Lower leg skin (tissue), 4 donors: ENCODE data around the gene TUFM. TPM values are rescaled to one million over a fixed set of nuclear protein-coding genes. Genes with fewer than 3 reads are reported as not detected.

Experiments
- DNase-seq, 2 donors: peaks; one replicate each; pipeline ENCODE4 v3.0.0-alpha.2; 2019; ENCODE audit warnings: low spot score in 2 of 2
- H3K4me3 ChIP-seq: fragments of 200-600 bp; sonication (generic); 2 replicates; pipeline ENCODE4 v1.5.1; 2017; ENCODE audit warnings: mild to moderate bottlenecking, low read depth; ENCODE audit not compliant: poor library complexity, severe bottlenecking
- CTCF ChIP-seq, 3 donors: fragments of 450-650 bp; IDR thresholded peaks; one replicate each; pipeline ENCODE4 v1.5.1; 2016; ENCODE audit warnings: antibody characterized with exemption in 3 of 3, mild to moderate bottlenecking in 3 of 3, moderate library complexity in 2 of 3
- POLR2A ChIP-seq, 2 donors: fragments of 450-650 bp; IDR thresholded peaks; one replicate each; pipeline ENCODE4 v1.6.1; 2016 to 2017; ENCODE audit warnings: antibody characterized with exemption in 2 of 2, mild to moderate bottlenecking in 1 of 2, moderate library complexity in 1 of 2
- WGBS, 2 donors: methylation state at CpG; one replicate each; pipeline ENCODE4 v1.1.5; 2018; 5-methylcytosine and 5-hydroxymethylcytosine counted together
- intact Hi-C: fragments of 100-400 bp; cut with DNase I; formaldehyde crosslinking; loops from one replicate; pipeline ENCODE4 v1.15.0; 2023; ENCODE audit warnings: low total_unique reads
- total RNA-seq, 4 donors: library from RNA; depleted of rRNA; stranded (reverse); fragments of >200 nt; gene quantifications; one replicate each; pipeline ENCODE4 v1.1.0, GENCODE V29; 2016

TUFM gene
- total RNA-seq, 4 donors from 2014 or later: 103 to 121 (median 110) TPM

DNA sequence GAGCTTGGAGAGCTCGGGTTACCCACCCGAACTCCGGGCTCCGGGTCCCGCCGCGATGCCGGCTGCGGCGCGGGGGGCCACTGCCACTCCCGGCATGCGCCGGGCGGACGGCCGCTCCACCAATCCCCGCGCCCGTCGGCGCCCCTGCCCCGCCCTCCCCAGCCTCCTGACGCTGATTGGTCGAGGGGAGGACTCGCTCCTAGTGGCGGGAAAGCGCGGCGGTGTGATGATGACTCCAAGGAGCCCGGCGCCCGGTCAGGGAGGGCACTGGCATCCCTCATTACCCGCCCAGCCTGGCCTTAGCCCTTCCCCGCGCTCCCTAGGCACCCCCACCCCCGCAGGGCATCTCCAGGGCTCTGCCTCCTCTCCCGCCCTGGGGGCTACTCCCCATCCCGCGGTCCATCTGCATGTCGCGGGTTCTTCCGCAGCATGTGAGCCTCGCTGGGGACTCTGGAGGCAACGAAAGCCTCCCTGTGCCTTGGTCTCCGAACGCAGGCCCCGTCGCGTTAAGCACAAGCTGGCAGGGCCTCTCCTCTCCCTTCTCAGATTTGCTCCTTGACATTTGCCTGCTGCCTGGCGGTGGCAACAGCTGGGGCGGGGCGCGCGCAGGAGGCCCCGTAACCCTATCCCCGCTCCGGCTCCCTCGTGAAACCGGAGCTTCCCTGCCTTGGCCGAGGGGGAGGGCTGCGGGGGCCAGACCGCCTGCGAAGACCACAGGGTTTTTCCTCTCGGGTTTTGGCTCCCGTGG is 33.9 kb upstream of the TUFM start:
- WGBS, 2 donors: 2 to 3% methylated on average over 27 to 29 of the region's 66 CpGs
- peak; percentile 81 to 97 for DNase-seq
- intact Hi-C loops: loop anchor here (5.0 kb wide), 1 partner anchor 67 kb away; no protein-coding TSS in a partner anchor
- peak overlapping the region; percentile 38 for H3K4me3 ChIP-seq
- no peak for TF ChIP-seq CTCF (IDR thresholded peaks at IDR 0.05)

- no peak for TF ChIP-seq POLR2A (IDR thresholded peaks at IDR 0.05)
- TF ChIP-seq CTCF (IDR thresholded peaks at IDR 0.05): no peak
- WGBS, 2 donors: 2 to 10% methylated on average over 6 to 24 of the region's 27 CpGs
- no peak for DNase-seq
- intact Hi-C loops: loop anchor here (5.0 kb wide), 1 partner anchor 68 kb away; no protein-coding TSS in a partner anchor
- H3K4me3 ChIP-seq: peak overlapping the region; percentile 38
Measured at GRCh38 chr16:28879261-28879840, 33.2 kb upstream of the TUFM start.

DNA sequence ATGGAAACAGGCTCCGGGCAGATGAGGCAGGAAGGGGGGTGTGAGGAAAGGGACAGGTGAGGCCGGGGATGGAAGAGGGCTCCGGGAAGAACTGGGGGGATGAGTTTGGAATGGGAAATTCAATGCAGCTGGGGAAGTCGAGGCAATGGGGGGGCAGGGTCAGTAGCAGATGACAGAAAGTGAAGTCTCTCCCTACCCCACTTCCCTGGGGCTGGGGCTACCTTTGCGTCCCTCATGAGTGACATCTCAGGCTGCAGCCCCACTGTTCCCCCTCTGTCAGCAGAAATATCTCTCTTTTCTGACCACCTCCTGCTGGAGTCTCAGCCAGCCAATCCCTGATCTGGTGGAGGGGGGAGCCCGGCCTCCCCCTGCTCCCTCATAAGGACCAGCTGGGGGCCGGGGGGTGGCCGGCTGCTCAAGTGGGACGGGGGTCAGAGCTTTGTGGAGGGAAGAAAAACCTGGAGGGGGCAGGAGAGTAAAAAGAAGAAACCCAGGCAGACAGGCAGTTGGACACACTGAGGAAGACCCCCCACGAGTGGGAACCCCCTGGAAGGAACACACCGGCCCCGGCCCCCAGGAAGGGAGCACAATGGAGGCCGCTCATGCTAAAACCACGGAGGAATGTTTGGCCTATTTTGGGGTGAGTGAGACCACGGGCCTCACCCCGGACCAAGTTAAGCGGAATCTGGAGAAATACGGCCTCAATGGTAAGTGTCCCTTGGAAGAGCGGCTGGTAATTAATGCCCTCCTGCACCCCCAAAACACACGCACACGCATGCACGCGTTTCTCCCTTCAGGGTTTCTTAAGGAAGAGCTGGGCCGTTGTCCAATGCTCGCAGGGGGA is 32.2 kb upstream of the TUFM start, which contains the start of gene ATP2A1:
Gene ATP2A1 (plus strand): TSS at position 406 of the 844 bp plus-strand sequence. CDS start 184 bp downstream, at position 590.
- no peak for DNase-seq
- intact Hi-C loops: loop anchor here (5.0 kb wide), 1 partner anchor 69 kb away; no protein-coding TSS in a partner anchor
- no peak for TF ChIP-seq POLR2A (IDR thresholded peaks at IDR 0.05)
- no peak for TF ChIP-seq CTCF (IDR thresholded peaks at IDR 0.05)
- H3K4me3 ChIP-seq: peak within 1 kb of the TSS; percentile 38
- WGBS, 2 donors: 66 to 69% methylated on average over 25 of the region's 25 CpGs

DNA sequence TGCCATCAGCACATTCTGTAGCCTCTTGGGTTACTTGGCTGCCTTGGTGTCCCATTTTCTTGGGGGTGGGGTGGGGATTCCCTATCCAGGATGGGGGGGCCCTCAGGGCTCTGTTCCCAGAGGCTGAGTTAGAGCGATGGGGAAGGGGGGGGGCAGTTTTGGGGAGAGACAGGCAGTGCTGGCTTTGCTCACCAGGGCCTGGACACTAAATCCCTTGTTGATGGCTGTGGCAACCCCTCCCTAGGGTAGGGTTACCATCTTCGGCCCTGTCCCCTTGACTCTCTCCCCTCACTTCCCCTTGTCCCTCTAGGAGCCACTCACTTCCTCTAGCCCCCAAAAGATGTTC is 31.5 kb upstream of the TUFM start:
- intact Hi-C loops: loop anchor here (5.0 kb wide), 1 partner anchor 70 kb away; no protein-coding TSS in a partner anchor
- no peak for DNase-seq
- H3K4me3 ChIP-seq: no peak overlapping the region
- TF ChIP-seq POLR2A (IDR thresholded peaks at IDR 0.05) (no peak), CTCF (IDR thresholded peaks at IDR 0.05) (no peak)
- 57 to 71% methylated on average over 1 to 2 of the region's 2 CpGs for WGBS, 2 donors

DNA sequence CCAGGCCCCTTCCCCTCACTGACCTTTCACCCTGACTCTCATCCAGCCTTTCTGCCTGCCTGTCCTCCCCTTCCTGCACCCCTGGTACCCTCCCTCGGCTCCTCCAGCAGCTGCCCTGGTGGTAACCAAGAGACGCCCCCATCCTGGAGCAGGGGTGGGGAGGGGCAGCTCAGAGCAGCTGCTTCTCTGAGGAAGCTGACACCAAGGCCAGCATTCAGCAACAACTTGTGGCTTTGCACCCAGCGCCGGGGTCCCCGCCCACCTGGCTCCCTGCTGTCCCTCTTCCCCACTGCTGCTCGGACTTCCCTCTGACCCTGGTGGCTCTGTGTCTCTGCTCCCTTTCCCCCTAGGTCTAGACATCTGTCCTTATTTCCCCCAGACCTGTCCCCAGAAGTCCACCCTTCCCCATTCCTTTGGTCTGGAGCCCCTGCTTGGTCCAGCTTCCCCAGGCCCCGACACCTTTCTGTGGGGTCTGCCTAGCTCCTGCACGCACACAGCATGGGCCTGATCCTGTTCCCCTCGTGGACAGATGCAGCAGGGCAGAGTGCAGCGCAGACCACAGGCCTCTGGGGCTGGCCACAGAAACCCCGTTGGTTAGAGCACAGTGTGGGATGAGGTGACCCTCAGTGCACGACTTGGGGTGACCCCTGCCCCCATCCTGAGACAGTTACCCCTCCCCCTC is 31.0 kb upstream of the TUFM start:
- WGBS, 2 donors: 57 to 61% methylated on average over 9 to 12 of the region's 12 CpGs
- no peak for DNase-seq
- H3K4me3 ChIP-seq: no peak overlapping the region
- TF ChIP-seq POLR2A (IDR thresholded peaks at IDR 0.05): no peak
- intact Hi-C loops: loop anchor here (5.0 kb wide), 1 partner anchor 70 kb away; no protein-coding TSS in a partner anchor
